HG03064 (cell line): Measurements from ENCODE around the gene IFNA16.
A peak's percentile ranks its signal among the peaks of the same experiment; 100 is the strongest.
"Not testable (repeated sequence)": the region's sequence is repeated elsewhere in the genome, so short reads cannot be mapped to it uniquely, and the experiment has no call there.

Source experiments
- ATAC-seq: cut with Tn5 transposase; IDR thresholded peaks from one replicate; pipeline ENCODE4 v1.9.1; 2021; ENCODE audit warnings: low read depth; ENCODE audit not compliant: unreplicated experiment

Gene IFNA16

DNA sequence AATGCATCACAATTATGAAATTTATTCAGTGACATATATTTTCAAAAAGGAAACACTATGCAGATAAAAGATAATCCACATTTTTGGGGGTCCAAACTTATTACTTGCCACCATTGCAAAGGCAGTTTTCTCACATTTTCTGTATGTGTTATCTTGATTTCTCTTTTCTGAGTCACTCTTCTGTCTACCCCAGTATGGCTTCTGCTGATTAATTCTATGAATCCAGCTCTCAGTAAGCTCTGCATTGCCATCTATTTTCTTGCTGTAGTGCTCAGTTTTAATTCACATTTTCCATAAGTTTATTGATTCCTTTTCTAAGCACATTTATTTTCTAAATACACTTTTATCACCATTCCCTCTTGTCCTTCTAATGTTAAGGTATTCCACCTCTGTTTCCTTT is 11.9 kb downstream of the IFNA16 start:
- ATAC-seq = no peak

DNA sequence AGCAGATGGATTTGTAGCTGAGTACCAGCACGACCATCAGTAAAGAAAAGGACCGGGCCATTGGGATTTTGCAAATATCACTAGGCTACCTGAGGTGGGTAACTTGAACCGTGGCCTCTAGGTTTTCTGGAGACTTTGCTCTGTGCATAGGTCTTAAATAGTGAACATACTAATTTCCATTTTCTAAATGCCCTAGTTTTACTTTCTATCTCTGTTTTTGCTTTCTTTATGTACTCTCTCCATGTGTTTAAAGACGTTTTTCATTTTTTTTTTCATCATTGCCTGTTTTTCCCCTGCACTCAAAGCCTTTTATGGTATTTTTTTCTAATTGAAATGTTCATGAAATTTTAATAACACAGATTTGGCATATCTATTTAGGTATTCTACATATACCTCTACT is 15.0 kb downstream of the IFNA16 start, which contains the start of gene IFNA7:
IFNA7 (minus strand) TSS at position 101 of the 400 bp plus-strand sequence; CDS start at position 61, 40 bp downstream.
- not testable (repeated sequence) for ATAC-seq

DNA sequence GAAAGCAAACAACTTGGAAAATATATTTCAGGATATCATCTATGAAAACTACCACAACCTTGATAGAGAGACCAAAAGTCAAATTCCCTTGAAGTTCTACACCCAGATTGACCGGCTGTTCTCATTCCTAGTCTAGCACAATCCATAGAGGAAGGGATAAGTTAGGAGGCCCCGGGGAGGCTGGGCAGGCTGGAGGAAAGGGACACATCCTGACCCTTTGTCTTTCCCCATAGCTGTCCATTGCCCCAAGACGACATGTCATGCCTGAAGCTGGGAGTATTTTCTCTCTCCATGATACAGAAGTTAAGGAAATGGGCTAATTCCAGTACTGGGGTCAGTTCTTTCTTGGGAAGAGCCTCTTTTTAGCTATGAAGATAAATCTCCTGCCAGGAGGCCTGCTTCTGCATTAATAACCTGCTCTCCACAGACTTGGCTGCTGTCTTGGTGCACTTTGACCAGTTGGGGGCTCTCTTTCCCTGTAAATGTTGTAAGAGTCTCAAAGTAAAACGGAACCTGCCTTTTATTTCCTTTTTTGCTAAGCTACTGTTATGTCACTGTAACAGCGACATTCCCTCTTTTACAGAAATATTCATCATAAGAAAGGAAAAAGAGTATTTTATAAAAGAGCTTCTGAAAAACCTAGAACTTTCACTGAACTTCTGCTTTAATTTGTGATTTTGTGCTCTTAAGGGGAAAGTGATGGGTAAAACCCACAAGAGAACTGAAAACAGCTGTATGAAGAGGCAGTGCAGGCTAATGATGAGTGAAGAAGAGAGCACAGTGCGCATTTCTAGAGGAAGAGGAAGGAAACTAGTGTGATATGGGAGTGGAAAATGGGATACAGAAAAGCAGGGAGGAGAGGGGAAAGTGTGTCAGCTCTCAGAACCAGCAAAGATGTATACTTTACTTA is 22.0 kb downstream of the IFNA16 start:
- ATAC-seq = peak; percentile 85

DNA sequence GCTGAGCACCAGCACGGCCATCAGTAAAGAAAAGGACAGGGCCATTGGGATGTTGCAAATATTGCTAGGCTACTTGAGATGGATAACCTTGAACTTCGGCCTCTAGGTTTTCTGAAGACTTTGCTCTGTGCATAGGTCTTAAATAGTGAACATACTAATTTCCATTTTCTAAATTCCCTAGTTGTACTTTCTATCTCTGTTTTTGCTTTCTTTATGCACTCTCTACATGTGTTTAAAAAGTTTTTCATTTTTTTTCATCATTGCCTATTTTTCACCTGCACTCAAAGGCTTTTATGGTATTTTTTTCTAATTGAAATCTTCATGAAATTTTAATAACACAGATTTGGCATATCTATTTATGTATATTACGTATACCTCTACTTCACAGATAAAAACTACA is 29.6 kb downstream of the IFNA16 start, which contains the start of gene IFNA4:
IFNA4 (minus strand) TSS at position 101 of the 400 bp plus-strand sequence; CDS start at position 45, 56 bp downstream.
- not testable (repeated sequence) for ATAC-seq

DNA sequence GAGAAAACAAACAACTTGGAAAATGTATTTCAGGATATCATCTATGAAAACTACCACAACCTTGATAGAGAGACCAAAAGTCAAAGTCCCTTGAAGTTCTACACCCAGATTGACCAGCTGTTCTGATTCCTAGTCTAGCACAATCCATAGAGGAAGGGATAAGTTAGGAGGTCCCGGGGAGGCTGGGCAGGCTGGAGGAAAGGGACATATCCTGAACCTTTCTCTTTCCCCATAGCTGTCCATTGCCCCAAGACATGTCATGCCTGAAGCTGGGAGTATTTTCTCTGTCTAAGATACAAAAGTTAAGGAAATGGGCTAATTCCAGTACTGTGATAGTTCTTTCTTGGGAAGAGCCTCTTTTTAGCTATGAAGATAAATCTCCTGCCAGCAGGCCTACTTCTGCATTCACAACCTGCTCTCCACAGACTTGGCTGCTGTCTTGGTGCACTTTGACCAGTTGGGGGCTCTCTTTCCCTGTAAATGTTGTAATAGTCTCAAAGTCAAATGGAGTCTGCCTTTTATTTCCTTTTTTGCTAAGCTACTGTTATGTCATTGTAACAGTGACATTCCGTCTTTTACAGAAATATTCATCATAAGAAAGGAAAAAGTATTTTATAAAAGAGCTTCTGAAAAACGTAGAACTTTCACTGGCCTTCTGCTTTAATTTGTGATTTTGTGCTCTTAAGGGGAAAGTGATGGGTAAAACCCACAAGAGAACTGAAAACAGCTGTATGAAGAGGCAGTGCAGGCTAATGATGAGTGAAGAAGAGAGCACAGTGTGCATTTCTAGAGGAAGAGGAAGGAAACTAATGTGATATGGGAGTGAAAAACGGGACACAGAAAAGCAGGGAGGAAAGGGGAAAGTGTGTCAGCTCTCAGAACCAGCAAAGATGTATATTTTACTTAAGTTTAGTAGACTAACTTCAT is 34.0 kb downstream of the IFNA16 start:
- peak; percentile 87 for ATAC-seq

DNA sequence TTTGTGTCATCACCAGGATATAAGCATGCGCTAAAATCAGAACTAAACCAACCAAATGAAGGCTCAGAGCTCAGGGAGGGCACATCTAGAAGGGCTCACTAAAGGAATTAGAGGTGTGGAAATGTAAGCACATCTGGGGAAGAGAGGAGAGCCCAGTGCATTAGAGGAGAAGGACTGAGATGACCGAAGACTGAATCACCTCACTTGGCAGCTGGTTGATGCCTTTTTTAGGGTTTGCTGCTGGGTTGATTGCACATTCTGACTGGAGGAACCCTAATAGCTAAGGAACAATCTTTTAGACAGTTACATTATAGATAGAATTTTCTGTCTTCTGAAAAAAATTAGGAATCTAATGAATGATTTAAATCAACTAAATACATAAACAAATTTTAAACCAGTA is 42.4 kb downstream of the IFNA16 start:
- ATAC-seq = no peak

DNA sequence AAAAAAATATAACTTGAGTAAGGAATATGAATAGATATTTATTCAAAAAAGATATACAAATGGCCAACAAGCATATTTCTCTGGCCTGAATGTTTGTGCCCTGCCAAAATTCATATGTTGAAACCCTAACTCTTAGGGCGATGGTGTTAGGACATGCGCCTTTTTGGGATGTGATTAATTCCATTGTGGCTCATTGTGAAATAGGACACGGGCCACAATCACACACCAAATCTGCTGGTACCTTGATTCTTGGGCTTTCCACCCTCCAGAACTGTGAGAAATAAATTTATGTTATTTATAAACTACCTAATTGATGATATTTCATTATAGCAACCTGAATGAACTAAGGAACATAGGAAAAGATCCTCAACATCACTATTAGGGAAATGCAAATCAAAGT is 45.0 kb downstream of the IFNA16 start:
- ATAC-seq = no peak

DNA sequence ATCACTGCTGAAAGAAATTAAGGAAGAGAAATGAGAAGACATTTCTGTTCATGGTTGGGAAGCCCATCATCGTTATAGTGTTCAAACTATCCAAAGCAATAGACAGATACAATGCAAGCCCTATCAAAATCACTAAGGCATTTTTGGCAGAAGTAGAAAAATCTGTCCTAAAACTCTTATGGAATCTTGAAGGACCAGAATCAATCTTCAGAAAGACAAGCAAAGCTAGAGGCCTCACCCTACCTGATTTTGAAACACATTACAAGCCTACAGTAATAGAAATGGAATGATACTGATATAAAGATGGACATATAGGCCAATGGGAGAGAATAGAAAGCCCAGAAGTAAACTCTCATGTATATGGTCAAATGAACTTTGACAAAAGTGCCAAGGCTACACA is 45.8 kb downstream of the IFNA16 start:
- ATAC-seq = no peak

DNA sequence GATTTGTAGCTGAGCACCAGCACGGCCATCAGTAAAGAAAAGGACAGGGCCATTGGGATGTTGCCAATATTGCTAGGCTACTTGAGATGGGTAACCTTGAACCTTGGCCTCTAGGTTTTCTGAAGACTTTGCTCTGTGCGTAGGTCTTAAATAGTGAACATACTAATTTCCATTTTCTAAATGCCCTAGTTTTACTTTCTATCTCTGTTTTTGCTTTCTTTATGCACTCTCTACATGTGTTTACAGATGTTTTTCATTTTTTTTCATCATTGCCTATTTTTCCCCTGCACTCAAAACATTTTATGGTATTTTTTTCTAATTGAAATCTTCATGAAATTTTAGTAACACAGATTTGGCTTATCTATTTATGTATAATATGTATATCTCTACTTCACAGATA is 50.6 kb downstream of the IFNA16 start, which contains the start of gene IFNA21:
IFNA21 (minus strand) TSS at position 101 of the 400 bp plus-strand sequence; CDS start at position 53, 48 bp downstream.
- ATAC-seq = not testable (repeated sequence)
